Measurements from ENCODE around the gene TTC27. TPM values are rescaled to one million over a fixed set of nuclear protein-coding genes. Genes with fewer than 3 reads are reported as not detected.
"Not testable (repeated sequence)": the region's sequence is repeated elsewhere in the genome, so short reads cannot be mapped to it uniquely, and the experiment has no call there.

The TTC27 gene
- polyA plus RNA-seq, 1 experiment, result 28.9 TPM

DNA sequence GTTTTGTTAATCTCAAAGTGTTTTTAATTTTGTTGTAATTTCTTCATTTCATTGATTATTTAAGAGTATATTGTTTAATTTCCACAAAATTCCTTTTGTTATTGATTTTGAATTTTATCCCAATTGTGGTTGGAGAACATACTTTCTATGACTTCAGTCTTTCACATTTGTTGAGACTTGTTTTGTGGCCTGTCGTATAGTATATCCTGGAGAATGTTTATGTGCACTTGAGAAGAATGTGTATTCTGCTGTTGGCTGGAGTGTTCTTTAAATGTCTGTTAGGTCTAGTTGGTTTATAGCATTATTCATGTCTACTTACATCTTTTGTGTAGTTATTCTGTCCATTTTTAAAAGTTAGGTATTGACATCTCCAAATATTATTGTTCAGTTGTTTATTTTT lies 120.3 kb downstream of the TTC27 start:
- CTCF ChIA-PET, result no interaction called here
- TF ChIP-seq, protein P1, sequence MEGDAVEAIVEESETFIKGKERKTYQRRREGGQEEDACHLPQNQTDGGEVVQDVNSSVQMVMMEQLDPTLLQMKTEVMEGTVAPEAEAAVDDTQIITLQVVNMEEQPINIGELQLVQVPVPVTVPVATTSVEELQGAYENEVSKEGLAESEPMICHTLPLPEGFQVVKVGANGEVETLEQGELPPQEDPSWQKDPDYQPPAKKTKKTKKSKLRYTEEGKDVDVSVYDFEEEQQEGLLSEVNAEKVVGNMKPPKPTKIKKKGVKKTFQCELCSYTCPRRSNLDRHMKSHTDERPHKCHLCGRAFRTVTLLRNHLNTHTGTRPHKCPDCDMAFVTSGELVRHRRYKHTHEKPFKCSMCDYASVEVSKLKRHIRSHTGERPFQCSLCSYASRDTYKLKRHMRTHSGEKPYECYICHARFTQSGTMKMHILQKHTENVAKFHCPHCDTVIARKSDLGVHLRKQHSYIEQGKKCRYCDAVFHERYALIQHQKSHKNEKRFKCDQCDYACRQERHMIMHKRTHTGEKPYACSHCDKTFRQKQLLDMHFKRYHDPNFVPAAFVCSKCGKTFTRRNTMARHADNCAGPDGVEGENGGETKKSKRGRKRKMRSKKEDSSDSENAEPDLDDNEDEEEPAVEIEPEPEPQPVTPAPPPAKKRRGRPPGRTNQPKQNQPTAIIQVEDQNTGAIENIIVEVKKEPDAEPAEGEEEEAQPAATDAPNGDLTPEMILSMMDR (IDR thresholded peaks at IDR 0.05; ENCODE audit: low read depth, low read length), result no peak
- H3K27ac ChIP-seq (ENCODE audit: low read depth, low read length), result no peak overlapping the region
- no peak overlapping the region for H3K4me3 ChIP-seq (ENCODE audit: low read depth, low read length)
- no peak for DNase-seq (ENCODE audit: low read depth, low spot score)
- 0 out of 2 replicates have a peak, but pooled peaks cover 2% of the 10 kb centered on the region for H3K9me3 ChIP-seq (ENCODE audit: control insufficient read depth, insufficient read depth, low read length)
- no peaks in the 10 kb centered on the region for H3K27me3 ChIP-seq (ENCODE audit: control insufficient read depth, insufficient read depth, low read length)
- POLR2A ChIA-PET, result interaction anchor here (0.7 kb wide), 1 partner anchor 8 kb away, joined by 4 read pairs; no protein-coding TSS in a partner anchor

DNA sequence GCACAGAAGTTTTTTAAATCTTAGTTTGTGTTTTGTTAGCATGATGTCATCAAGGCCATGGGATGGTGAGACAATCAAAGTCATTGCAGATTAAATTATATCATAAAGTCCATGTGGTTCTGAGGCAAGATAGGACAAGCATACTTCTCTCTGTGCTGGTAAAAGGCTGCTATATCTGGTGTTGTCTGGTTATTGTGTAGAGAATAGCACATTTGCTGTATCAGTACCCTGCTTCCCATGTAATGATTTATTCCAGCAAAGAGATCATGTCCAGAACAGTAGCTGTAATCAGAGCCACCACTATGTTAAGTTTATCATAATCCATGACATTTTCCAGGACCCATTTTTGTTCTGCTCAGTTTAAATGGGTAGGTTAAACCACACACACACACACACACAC lies 123.0 kb downstream of the TTC27 start:
- ChIA-PET CTCF (interaction anchor here (1.0 kb wide), 1 partner anchor 690 kb away, joined by 4 read pairs; no protein-coding TSS in a partner anchor), POLR2A (interaction anchor here (0.6 kb wide), 1 partner anchor 25 kb away, joined by 3 read pairs; no protein-coding TSS in a partner anchor)
- no peak overlapping the region for H3K4me3 ChIP-seq (ENCODE audit: low read depth, low read length)
- DNase-seq (ENCODE audit: low read depth, low spot score), result no peak
- H3K27ac ChIP-seq (ENCODE audit: low read depth, low read length), result no peak overlapping the region
- TF ChIP-seq, protein P1 (IDR thresholded peaks at IDR 0.05; ENCODE audit: low read depth, low read length), result no peak
- H3K9me3 ChIP-seq (ENCODE audit: control insufficient read depth, insufficient read depth, low read length), result peaks cover 2% of the 10 kb centered on the region; the same call in 1 of the 2 replicates
- H3K27me3 ChIP-seq (ENCODE audit: control insufficient read depth, insufficient read depth, low read length), result no peaks in the 10 kb centered on the region

- Histone ChIP-seq H3K27ac (ENCODE audit: low read depth, low read length) (no peak overlapping the region), H3K27me3 (ENCODE audit: control insufficient read depth, insufficient read depth, low read length) (no peaks in the 10 kb centered on the region), H3K4me3 (ENCODE audit: low read depth, low read length) (no peak overlapping the region), H3K9me3 (ENCODE audit: control insufficient read depth, insufficient read depth, low read length) (peaks cover 2% of the 10 kb centered on the region; the same call in 1 of the 2 replicates)
- ChIA-PET POLR2A (no interaction called here), CTCF (interaction anchor here (1.0 kb wide), 1 partner anchor 689 kb away, joined by 4 read pairs; no protein-coding TSS in a partner anchor)
- no peak for DNase-seq (ENCODE audit: low read depth, low spot score)
- TF ChIP-seq, protein P1 (IDR thresholded peaks at IDR 0.05; ENCODE audit: low read depth, low read length), result no peak
These were observed 124.4 kb downstream of the TTC27 start for GRCh38 chr2:32752205-32752604.

DNA sequence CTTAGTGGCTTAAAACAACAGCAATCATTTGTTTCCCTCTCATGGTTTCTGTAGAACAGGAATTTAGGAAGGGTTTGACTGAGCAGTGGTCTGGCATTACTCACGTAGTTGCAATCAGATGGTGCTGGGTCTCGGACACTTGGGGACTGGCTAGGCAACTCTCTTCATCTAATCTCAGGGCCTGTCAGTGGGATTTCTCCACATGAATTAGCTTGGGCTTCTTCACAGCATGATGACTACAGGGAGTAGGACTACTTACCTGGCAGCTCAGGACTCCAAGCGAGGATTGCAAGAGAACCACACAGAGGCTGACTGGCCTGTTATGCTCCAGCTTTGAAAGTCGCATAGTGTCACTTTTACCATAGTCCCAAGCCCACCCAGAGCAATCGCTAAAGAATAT lies 125.1 kb downstream of the TTC27 start:
- no peak for DNase-seq (ENCODE audit: low read depth, low spot score)
- POLR2A ChIA-PET, result no interaction called here
- CTCF ChIA-PET, result no interaction called here
- TF ChIP-seq, protein P1 (IDR thresholded peaks at IDR 0.05; ENCODE audit: low read depth, low read length), result no peak
- no peaks in the 10 kb centered on the region for H3K27me3 ChIP-seq (ENCODE audit: control insufficient read depth, insufficient read depth, low read length)
- H3K27ac ChIP-seq (ENCODE audit: low read depth, low read length), result no peak overlapping the region
- peaks cover 2% of the 10 kb centered on the region; the same call in 1 of the 2 replicates for H3K9me3 ChIP-seq (ENCODE audit: control insufficient read depth, insufficient read depth, low read length)
- no peak overlapping the region for H3K4me3 ChIP-seq (ENCODE audit: low read depth, low read length)

- H3K4me3 ChIP-seq (ENCODE audit: low read depth, low read length); H3K9me3 ChIP-seq (ENCODE audit: control insufficient read depth, insufficient read depth, low read length); H3K27ac ChIP-seq (ENCODE audit: low read depth, low read length); DNase-seq (ENCODE audit: low read depth, low spot score); POLR2A ChIA-PET; H3K27me3 ChIP-seq (ENCODE audit: control insufficient read depth, insufficient read depth, low read length); CTCF ChIA-PET: not testable (repeated sequence)
These were observed 126.8 kb downstream of the TTC27 start for GRCh38 chr2:32754676-32755075.
